AG09309 (cell line): ENCODE data around the gene PLEKHM3.

Source experiments
- DNase-seq: peaks from one replicate; pipeline ENCODE4 v3.0.0-alpha.2; 2010; ENCODE audit warnings: low read depth
- H3K4me3 ChIP-seq: 2 replicates; pipeline ENCODE4 v1.5.1; 2011; ENCODE audit warnings: mild to moderate bottlenecking, low read depth, low read length, moderate library complexity; ENCODE audit not compliant: control insufficient read depth
- CTCF ChIP-seq: IDR thresholded peaks from 2 replicates; pipeline ENCODE4 v1.5.1; 2011; ENCODE audit warnings: mild to moderate bottlenecking, low read depth, low read length, inconsistent platforms; ENCODE audit not compliant: insufficient read depth, control insufficient read depth; ENCODE audit errors: missing control alignments

Gene PLEKHM3

DNA sequence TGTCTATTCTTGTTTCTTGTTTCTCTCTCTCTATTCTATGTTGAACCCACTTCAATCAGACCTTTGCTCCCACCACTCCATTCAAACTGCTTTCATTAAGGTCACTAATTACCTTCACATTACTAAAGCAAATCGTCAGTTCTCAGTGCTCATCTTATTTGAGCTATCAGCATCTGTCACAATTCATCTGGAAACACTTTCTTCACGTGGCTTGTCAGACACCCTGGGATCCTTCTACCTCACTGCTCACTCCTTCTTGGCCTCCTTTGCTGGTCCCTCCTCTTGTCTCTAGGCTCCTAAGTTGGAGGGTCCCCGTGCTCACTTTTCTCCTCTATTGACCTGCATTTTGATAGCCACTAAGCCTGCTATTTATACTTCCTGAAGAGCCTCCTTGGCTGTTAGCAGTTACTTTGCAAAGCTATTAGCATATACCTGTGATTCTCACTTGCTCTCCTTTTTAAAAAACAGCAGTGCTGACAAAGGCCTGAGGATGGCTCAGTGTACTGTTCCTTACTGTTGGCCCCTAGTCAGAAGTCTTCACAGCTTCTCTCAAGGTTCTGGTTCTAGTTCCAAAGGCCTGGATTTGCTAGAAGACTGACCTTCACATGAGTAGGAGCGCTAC is 80.2 kb downstream of the PLEKHM3 start:
- no peak overlapping the region for H3K4me3 ChIP-seq
- no peak for DNase-seq
- TF ChIP-seq CTCF, result no peak

DNA sequence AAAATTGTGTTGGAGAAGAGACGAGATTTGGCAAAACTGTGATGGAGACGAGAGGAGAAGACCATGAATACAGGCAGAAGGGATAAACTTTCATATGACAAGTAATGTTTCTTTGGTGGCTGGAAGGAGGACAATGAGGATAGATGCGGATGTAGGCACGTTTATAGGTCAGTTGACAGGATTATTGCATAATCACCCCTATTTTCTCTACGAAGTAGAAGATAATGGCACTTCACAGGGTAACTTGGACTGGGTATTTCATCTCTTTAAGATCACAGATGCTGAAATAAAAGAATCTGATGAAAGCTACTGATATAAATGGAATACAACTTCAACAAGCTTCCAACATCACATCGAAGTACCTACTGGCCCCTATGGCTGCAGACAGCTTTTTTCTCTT is 81.0 kb downstream of the PLEKHM3 start:
- no peak for TF ChIP-seq CTCF
- no peak for DNase-seq
- H3K4me3 ChIP-seq, result no peak overlapping the region

- DNase-seq, result no peak
- no peak for TF ChIP-seq CTCF
- H3K4me3 ChIP-seq, result no peak overlapping the region
Measured at GRCh38 chr2:207939342-207940108, 85.8 kb downstream of the PLEKHM3 start.

- no peak for TF ChIP-seq CTCF
- DNase-seq, result no peak
- no peak overlapping the region for H3K4me3 ChIP-seq
Measured at GRCh38 chr2:207938886-207939285, 86.4 kb downstream of the PLEKHM3 start.

- no peak overlapping the region for H3K4me3 ChIP-seq
- DNase-seq, result no peak
- TF ChIP-seq CTCF, result no peak
Measured at GRCh38 chr2:207938415-207938814, 86.9 kb downstream of the PLEKHM3 start.

DNA sequence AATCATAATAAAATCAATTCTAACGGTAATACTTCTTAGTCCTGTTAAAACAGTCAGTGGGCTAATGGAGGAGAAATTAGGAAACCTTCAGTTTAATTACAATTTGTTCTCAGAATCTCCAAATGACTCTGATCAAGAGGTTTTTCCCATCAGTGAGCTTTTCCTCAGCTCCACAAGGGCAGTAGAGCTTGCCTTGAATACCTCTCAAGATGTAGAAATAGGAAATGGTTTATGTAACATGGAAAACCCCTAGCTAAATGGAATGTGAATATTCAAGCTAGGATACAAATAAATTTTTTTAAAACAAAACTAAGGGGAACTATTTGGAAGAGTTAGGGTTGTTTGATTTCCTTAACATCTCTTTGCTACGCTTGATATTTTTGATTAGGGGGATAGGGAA is 87.5 kb downstream of the PLEKHM3 start:
- H3K4me3 ChIP-seq, result no peak overlapping the region
- no peak for TF ChIP-seq CTCF
- peak; percentile 4 for DNase-seq
